22Rv1 (cell line): ENCODE data around the gene CBX5.
"Not testable (repeated sequence)": the region's sequence is repeated elsewhere in the genome, so short reads cannot be mapped to it uniquely, and the experiment has no call there.

Experiments used
- ZFX ChIP-seq: fragments of 450-650 bp; IDR thresholded peaks from 2 replicates; pipeline ENCODE4 v1.6.1; 2017; ENCODE audit warnings: antibody characterized with exemption, borderline replicate concordance
- TF ChIP-seq, protein P1 (sequence below): fragments of 450-650 bp; IDR thresholded peaks from 2 replicates; pipeline ENCODE4 v1.5.1; 2017; ENCODE audit warnings: mild to moderate bottlenecking

DNA sequence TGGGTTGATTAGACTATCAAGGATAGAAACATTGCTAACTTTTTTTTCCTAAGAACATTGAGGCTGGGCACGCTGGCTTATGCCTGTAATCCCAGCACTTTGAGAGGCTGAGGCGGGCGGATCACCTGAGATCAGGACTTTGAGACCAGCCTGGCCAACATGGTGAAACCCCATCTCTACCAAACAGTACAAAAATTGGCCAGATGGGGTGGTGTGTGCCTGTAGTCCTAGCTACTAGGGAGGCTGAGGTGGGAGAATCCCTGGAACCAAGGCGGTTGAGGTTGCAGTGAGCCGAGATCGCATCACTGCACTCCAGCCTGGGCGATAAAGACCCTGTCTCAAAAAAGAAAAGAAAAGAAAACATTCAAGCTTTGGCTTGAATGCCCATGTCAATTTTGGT is 32.4 kb upstream of the CBX5 start:
- TF ChIP-seq, protein P1, sequence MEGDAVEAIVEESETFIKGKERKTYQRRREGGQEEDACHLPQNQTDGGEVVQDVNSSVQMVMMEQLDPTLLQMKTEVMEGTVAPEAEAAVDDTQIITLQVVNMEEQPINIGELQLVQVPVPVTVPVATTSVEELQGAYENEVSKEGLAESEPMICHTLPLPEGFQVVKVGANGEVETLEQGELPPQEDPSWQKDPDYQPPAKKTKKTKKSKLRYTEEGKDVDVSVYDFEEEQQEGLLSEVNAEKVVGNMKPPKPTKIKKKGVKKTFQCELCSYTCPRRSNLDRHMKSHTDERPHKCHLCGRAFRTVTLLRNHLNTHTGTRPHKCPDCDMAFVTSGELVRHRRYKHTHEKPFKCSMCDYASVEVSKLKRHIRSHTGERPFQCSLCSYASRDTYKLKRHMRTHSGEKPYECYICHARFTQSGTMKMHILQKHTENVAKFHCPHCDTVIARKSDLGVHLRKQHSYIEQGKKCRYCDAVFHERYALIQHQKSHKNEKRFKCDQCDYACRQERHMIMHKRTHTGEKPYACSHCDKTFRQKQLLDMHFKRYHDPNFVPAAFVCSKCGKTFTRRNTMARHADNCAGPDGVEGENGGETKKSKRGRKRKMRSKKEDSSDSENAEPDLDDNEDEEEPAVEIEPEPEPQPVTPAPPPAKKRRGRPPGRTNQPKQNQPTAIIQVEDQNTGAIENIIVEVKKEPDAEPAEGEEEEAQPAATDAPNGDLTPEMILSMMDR = not testable (repeated sequence)
- not testable (repeated sequence) for TF ChIP-seq ZFX
